H1 (cell line): ENCODE results near the gene CMTM2. TPM values are rescaled to one million over a fixed set of nuclear protein-coding genes. Genes with fewer than 3 reads are reported as not detected.

ENCODE experiments used
- CTCF ChIA-PET: fragments of 300-600 bp; sonication (Branson Sonifier 250); formaldehyde crosslinking; loops from one replicate; lab custom pipeline; 2021; ENCODE audit not compliant: partially characterized antibody; lab: Charles Lee
- POLR2A ChIA-PET: fragments of 300-600 bp; sonication (Branson Sonifier 250); formaldehyde crosslinking; loops from one replicate; lab custom pipeline; 2021; ENCODE audit warnings: inconsistent platforms; ENCODE audit not compliant: partially characterized antibody; lab: Charles Lee
- DNase-seq, 2 experiments: peaks; one replicate each; pipeline versions ENCODE4 v3.0.0 to v3.0.0-alpha.2; 2010 to 2022; ENCODE audit warnings: low spot score in 2 of 2, low read depth in 1 of 2, mixed read lengths in 1 of 2
- FAIRE-seq: peaks from 2 replicates; lab custom pipeline; 2011; peaks lifted over from hg19 to GRCh38; lab: Jason Lieb, UNC
- H2AFZ ChIP-seq: 2 replicates; pipeline ENCODE4 v1.8.1; 2012; ENCODE audit warnings: low read length, inconsistent platforms
- H2AK5ac ChIP-seq: 2 replicates; pipeline ENCODE4 v1.6.1; 2013; ENCODE audit warnings: low read depth, low read length
- H2BK120ac ChIP-seq: replicated peaks from 2 replicates; pipeline ENCODE3; 2013; ENCODE audit warnings: low read depth, low read length, inconsistent platforms
- H2BK12ac ChIP-seq: 2 replicates; pipeline ENCODE4 v1.6.1; 2013; ENCODE audit warnings: low read depth, low read length
- H2BK15ac ChIP-seq: 2 replicates; pipeline ENCODE4 v1.6.1; 2013; ENCODE audit warnings: low read length
- H2BK20ac ChIP-seq: 2 replicates; pipeline ENCODE4 v1.6.1; 2013; ENCODE audit warnings: low read length
- H2BK5ac ChIP-seq: 2 replicates; pipeline ENCODE4 v1.6.1; 2013; ENCODE audit warnings: low read depth, low read length
- H3K14ac ChIP-seq: 2 replicates; pipeline ENCODE4 v1.6.1; 2013; ENCODE audit warnings: inconsistent platforms; ENCODE audit not compliant: insufficient read length
- H3K18ac ChIP-seq: 2 replicates; pipeline ENCODE4 v1.6.1; 2013; ENCODE audit warnings: low read length; ENCODE audit errors: extremely low read depth
- H3K23ac ChIP-seq: 2 replicates; pipeline ENCODE4 v1.6.1; 2013; ENCODE audit warnings: inconsistent platforms; ENCODE audit not compliant: insufficient read length
- H3K23me2 ChIP-seq: 2 replicates; pipeline ENCODE4 v1.6.1; 2013; ENCODE audit warnings: low read depth, low read length
- H3K27ac ChIP-seq: 2 replicates; pipeline ENCODE4 v1.6.1; 2011; ENCODE audit warnings: low read depth, low read length, inconsistent platforms
- H3K27me3 ChIP-seq, 4 experiments: replicated peaks in 1 of 4; 1 replicate in 1 of 4; 2 replicates in 3 of 4; pipeline versions ENCODE4 v1.6.1 to v1.8.1; 2011 to 2013; ENCODE audit warnings: low read length in 3 of 4, mild to moderate bottlenecking in 3 of 4, inconsistent platforms in 2 of 4, mixed read lengths in 2 of 4, moderate library complexity in 1 of 4; ENCODE audit not compliant: control insufficient read depth in 3 of 4, insufficient read depth in 3 of 4; ENCODE audit errors: extremely low read depth in 1 of 4
- H3K36me3 ChIP-seq, 4 experiments: 2 replicates each; pipeline versions ENCODE4 v1.6.1 to v1.8.1; 2011 to 2013; ENCODE audit warnings: mild to moderate bottlenecking in 4 of 4, low read length in 3 of 4, moderate library complexity in 2 of 4, control low read depth in 1 of 4, inconsistent platforms in 1 of 4; ENCODE audit not compliant: insufficient read depth in 4 of 4, control insufficient read depth in 2 of 4
- H3K4ac ChIP-seq: replicated peaks from 2 replicates; pipeline ENCODE3; 2013; ENCODE audit warnings: low read length, low read depth, mixed read lengths, inconsistent platforms; ENCODE audit not compliant: insufficient read length
- H3K4me1 ChIP-seq, 4 experiments: replicated peaks in 1 of 4; 1 replicate in 1 of 4; 2 replicates in 3 of 4; pipeline versions ENCODE4 v1.6.1 to v1.8.1; 2011 to 2013; ENCODE audit warnings: low read length in 3 of 4, inconsistent platforms in 2 of 4, mixed read lengths in 1 of 4; ENCODE audit not compliant: insufficient read depth in 4 of 4, control insufficient read depth in 3 of 4
- H3K4me2 ChIP-seq, 2 experiments: 2 replicates each; pipeline versions ENCODE4 v1.6.1 to v1.8.1; 2011 to 2013; ENCODE audit warnings: low read depth in 2 of 2, low read length in 2 of 2, control low read depth in 1 of 2, inconsistent platforms in 1 of 2, mild to moderate bottlenecking in 1 of 2; ENCODE audit not compliant: insufficient read depth in 1 of 2
- H3K4me3 ChIP-seq, 4 experiments: fragments of 200-600, 300-600 bp in 1 of 4; sonication (generic), shearing (Covaris generic), sonication (Bioruptor Twin) in 1 of 4; 2 replicates each; pipeline versions ENCODE4 v1.5.1 to v1.8.1; 2011 to 2016; ENCODE audit warnings: low read length in 4 of 4, low read depth in 3 of 4, control low read depth in 2 of 4, inconsistent platforms in 2 of 4, mild to moderate bottlenecking in 2 of 4, mixed read lengths in 1 of 4, moderate library complexity in 1 of 4; ENCODE audit not compliant: insufficient read depth in 2 of 4; ENCODE audit errors: extremely low read depth in 1 of 4
- H3K56ac ChIP-seq: replicated peaks from 2 replicates; pipeline ENCODE3; 2013; ENCODE audit warnings: low read depth, mild to moderate bottlenecking, mixed read lengths, low read length, inconsistent platforms; ENCODE audit not compliant: insufficient read length
- H3K79me1 ChIP-seq: 2 replicates; pipeline ENCODE4 v1.6.1; 2013; ENCODE audit warnings: low read depth, low read length, control low read depth
- H3K79me2 ChIP-seq, 2 experiments: 2 replicates each; pipeline versions ENCODE4 v1.6.1 to v1.8.1; 2012 to 2013; ENCODE audit warnings: low read length in 2 of 2, mild to moderate bottlenecking in 2 of 2, inconsistent platforms in 1 of 2; ENCODE audit not compliant: insufficient read depth in 2 of 2, control insufficient read depth in 1 of 2
- H3K9ac ChIP-seq, 4 experiments: replicated peaks in 1 of 4; 1 replicate in 1 of 4; 2 replicates in 3 of 4; pipeline versions ENCODE4 v1.6.1 to v1.8.1; 2011 to 2013; ENCODE audit warnings: low read depth in 3 of 4, low read length in 3 of 4, control low read depth in 2 of 4, mild to moderate bottlenecking in 2 of 4, moderate library complexity in 2 of 4, inconsistent platforms in 1 of 4; ENCODE audit errors: extremely low read depth in 1 of 4
- H3K9me3 ChIP-seq, 2 experiments: 2 replicates each; pipeline versions ENCODE4 v1.6.1 to v1.8.1; 2012 to 2013; ENCODE audit warnings: mild to moderate bottlenecking in 2 of 2, moderate library complexity in 2 of 2, control low read depth in 1 of 2, inconsistent platforms in 1 of 2, low read depth in 1 of 2, low read length in 1 of 2, mixed read lengths in 1 of 2; ENCODE audit not compliant: insufficient read depth in 2 of 2
- H4K20me1 ChIP-seq, 2 experiments: replicated peaks in 1 of 2; 2 replicates each; pipeline versions ENCODE3 to v1.8.1; 2011 to 2013; ENCODE audit warnings: inconsistent platforms in 2 of 2, low read length in 2 of 2, mild to moderate bottlenecking in 1 of 2; ENCODE audit not compliant: insufficient read depth in 2 of 2, control insufficient read depth in 1 of 2
- H4K5ac ChIP-seq: 2 replicates; pipeline ENCODE4 v1.6.1; 2013; ENCODE audit warnings: low read length, low read depth, mixed read lengths, inconsistent platforms; ENCODE audit not compliant: insufficient read length
- H4K8ac ChIP-seq: 2 replicates; pipeline ENCODE4 v1.8.0; 2013; ENCODE audit warnings: mild to moderate bottlenecking, moderate library complexity, low read length, inconsistent platforms; ENCODE audit not compliant: insufficient read depth; ENCODE audit errors: extremely low read depth
- H4K91ac ChIP-seq: replicated peaks from 2 replicates; pipeline ENCODE3; 2013; ENCODE audit warnings: low read length, mixed read lengths, inconsistent platforms; ENCODE audit not compliant: insufficient read length
- ATF3 ChIP-seq: IDR thresholded peaks from 2 replicates; pipeline ENCODE4 v1.6.1; 2011; ENCODE audit warnings: low read depth, mild to moderate bottlenecking, low read length; ENCODE audit not compliant: insufficient read depth
- GABPA ChIP-seq: IDR thresholded peaks from 2 replicates; pipeline ENCODE4 v1.6.1; 2011; ENCODE audit warnings: mild to moderate bottlenecking, low read length, moderate library complexity, borderline replicate concordance; ENCODE audit not compliant: insufficient read depth
- JUND ChIP-seq: IDR thresholded peaks from 2 replicates; pipeline ENCODE4 v1.6.1; 2011; ENCODE audit warnings: mild to moderate bottlenecking, improper control_type of control experiment, low read length
- KDM1A ChIP-seq: fragments of 200-600, 300-600 bp; sonication (generic); IDR thresholded peaks from 2 replicates; pipeline ENCODE4 v1.7.1; 2016; ENCODE audit warnings: mild to moderate bottlenecking, low read length, borderline replicate concordance
- MAFK ChIP-seq: IDR thresholded peaks from 2 replicates; pipeline ENCODE4 v1.6.1; 2012; ENCODE audit warnings: low read depth, mild to moderate bottlenecking, improper control_type of control experiment, low read length
- MAX ChIP-seq: IDR thresholded peaks from 2 replicates; pipeline ENCODE4 v1.6.1; 2012; ENCODE audit warnings: inconsistent platforms
- RBBP5 ChIP-seq: IDR thresholded peaks from 2 replicates; pipeline ENCODE4 v1.7.1; 2012; ENCODE audit warnings: low read depth, mild to moderate bottlenecking, inconsistent platforms, low read length, moderate library complexity, borderline replicate concordance
- SAP30 ChIP-seq: fragments of 300-600 bp; sonication (generic); IDR thresholded peaks from 2 replicates; pipeline ENCODE4 v1.7.1; 2012; ENCODE audit warnings: low read length, moderate library complexity, mild to moderate bottlenecking, inconsistent platforms; ENCODE audit not compliant: insufficient read depth, insufficient replicate concordance
- SIN3A ChIP-seq, 2 experiments: IDR thresholded peaks in 1 of 2; conservative IDR thresholded peaks in 1 of 2; 2 replicates each; pipeline ENCODE4 v1.6.1; 2011 to 2012; ENCODE audit warnings: low read length in 2 of 2, improper control_type of control experiment in 1 of 2, low read depth in 1 of 2, mild to moderate bottlenecking in 1 of 2
- SP4 ChIP-seq: IDR thresholded peaks from 2 replicates; pipeline ENCODE4 v1.6.1; 2012; ENCODE audit warnings: low read length, inconsistent platforms
- TAF1 ChIP-seq: IDR thresholded peaks from 2 replicates; pipeline ENCODE4 v1.6.1; 2011; ENCODE audit warnings: mild to moderate bottlenecking, low read depth, low read length
- TEAD4 ChIP-seq: IDR thresholded peaks from 2 replicates; pipeline ENCODE4 v1.6.1; 2012; ENCODE audit warnings: low read depth, low read length, inconsistent platforms, mixed read lengths
- WGBS, 2 experiments: shearing (Covaris generic) in 1 of 2; methylation state at CpG; one replicate each; pipeline versions ENCODE4 v1.1.6 to v1.1.7; 2013 to 2015; ENCODE audit warnings: low lambda C conversion rate in 2 of 2, mixed read lengths in 2 of 2, inconsistent platforms in 1 of 2, low coverage in 1 of 2, missing lambda C conversion rate in 1 of 2; ENCODE audit not compliant: insufficient replicate concordance in 2 of 2, insufficient coverage in 1 of 2, insufficient read length in 1 of 2; ENCODE audit errors: extremely low coverage in 1 of 2, missing lambda C conversion rate in 1 of 2; 5-methylcytosine and 5-hydroxymethylcytosine counted together
- polyA plus RNA-seq, 7 experiments: library from polyadenylated mRNA; depleted of rRNA in 3 of 7; stranded (reverse) in 5 of 7; unstranded in 2 of 7; fragments of >200 nt in 5 of 7; fragments of 200-250 nt in 2 of 7; gene quantifications; 1 replicate in 5 of 7; 2 replicates in 1 of 7; 4 replicates in 1 of 7; pipeline versions ENCODE4 v1.2.1 to v1.2.3, GENCODE V29; 2011 to 2013; ENCODE audit warnings: missing spikeins in 2 of 7, mixed read lengths in 2 of 7
- total RNA-seq: library from RNA; stranded (reverse); fragmentation: NEBNext Ultra II Directional; extraction: Animal tissue kit (Norgen Biotek cat#: 25700); gene quantifications from 2 replicates; pipeline ENCODE4 v1.2.1, GENCODE V29; 2021

Gene CMTM2
- total and polyA plus RNA-seq, 2 of the 8 experiments (the other 6 are each of a cell fraction or from before 2014, with no cell fraction given), result not detected

DNA sequence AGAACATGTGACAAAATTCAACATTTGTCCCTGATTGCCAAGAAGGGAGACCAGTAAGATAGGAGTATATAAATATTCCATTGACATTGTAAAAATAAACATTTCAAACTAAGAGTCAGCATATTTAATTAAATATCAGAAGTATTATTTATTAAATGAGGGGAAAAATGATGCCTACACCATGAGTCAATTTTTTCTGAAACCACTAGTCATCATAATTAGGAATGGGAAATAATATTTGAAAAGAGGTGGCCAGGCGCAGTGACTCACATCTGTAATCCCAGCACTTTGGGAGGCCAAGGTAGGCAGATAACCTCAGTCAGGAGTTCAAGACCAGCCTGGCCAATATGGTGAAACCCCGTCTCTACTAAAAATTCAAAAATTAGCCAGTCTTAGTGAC is 10.9 kb upstream of the CMTM2 start:
- WGBS, 2 experiments, result 94% methylated on average over 2 of the region's 2 CpGs; no CpG with 5 or more reads in 1 of the 2 experiments
- no peak for FAIRE-seq
- TF ChIP-seq SIN3A (conservative IDR thresholded peaks at IDR 0.05 in 1 of 2, IDR thresholded peaks at IDR 0.05 in 1 of 2; ENCODE audit: low read depth in 1 of 2, low read length in 2 of 2), result no peak
- no peak for TF ChIP-seq JUND
- TF ChIP-seq ATF3, result no peak
- TF ChIP-seq TAF1, result no peak
- no peak for TF ChIP-seq TEAD4
- TF ChIP-seq SAP30, result no peak
- no peak for TF ChIP-seq GABPA
- no peak for TF ChIP-seq RBBP5
- no peak for TF ChIP-seq MAFK
- no peak for TF ChIP-seq SP4
- TF ChIP-seq KDM1A, result no peak
- no peak for TF ChIP-seq MAX

More for the DNA sequence above, 10.9 kb upstream of the CMTM2 start:
- H2BK20ac ChIP-seq, result no peak overlapping the region
- H2AFZ ChIP-seq, result no peak overlapping the region
- no peaks in the 10 kb centered on the region for H3K79me2 ChIP-seq
- no peak overlapping the region for H2BK5ac ChIP-seq
- peaks cover 0 to 2% of the 10 kb centered on the region in 2 experiments for H4K20me1 ChIP-seq
- no peak overlapping the region for H4K8ac ChIP-seq
- no peak overlapping the region for H3K9ac ChIP-seq
- no peaks in the 10 kb centered on the region for H3K27me3 ChIP-seq
- H3K4me1 ChIP-seq, result no peaks in the 10 kb centered on the region
- no peak overlapping the region for H3K23ac ChIP-seq
- H3K4me2 ChIP-seq, result no peak overlapping the region
- no peak overlapping the region for H3K14ac ChIP-seq
- H2BK15ac ChIP-seq, result no peak overlapping the region
- H3K18ac ChIP-seq, result no peak overlapping the region
- peaks cover 0 to 5% (median 0%) of the 10 kb centered on the region in 4 experiments; a peak in 2 of 8 replicates for H3K36me3 ChIP-seq
- no peak overlapping the region for H2BK12ac ChIP-seq
- no peak overlapping the region for H3K4ac ChIP-seq
- H4K5ac ChIP-seq, result no peak overlapping the region
- H3K23me2 ChIP-seq, result no peaks in the 10 kb centered on the region
- H3K27ac ChIP-seq, result no peak overlapping the region
- no peak overlapping the region for H3K56ac ChIP-seq
- H4K91ac ChIP-seq, result no peak overlapping the region
- no peak overlapping the region for H2BK120ac ChIP-seq
- POLR2A ChIA-PET, result no interaction called here
- no peak for DNase-seq
- H3K9me3 ChIP-seq, result no peaks in the 10 kb centered on the region
- no peak overlapping the region for H3K4me3 ChIP-seq
- no peaks in the 10 kb centered on the region for H3K79me1 ChIP-seq
- CTCF ChIA-PET, result interaction anchor here (0.7 kb wide), 1 partner anchor 11 kb away, joined by 4 read pairs; the partner anchor contains the start of gene CMTM2
- H2AK5ac ChIP-seq, result no peak overlapping the region
